HepG2 (cell line): Measurements from ENCODE around the gene CLIP2. TPM values are rescaled to one million over a fixed set of nuclear protein-coding genes. Genes with fewer than 3 reads are reported as not detected.

Experiments used
- ADNP ChIP-seq: sonication (generic); formaldehyde crosslinking; IDR thresholded peaks from 2 replicates; pipeline ENCODE4 v1.4.0; 2020; ENCODE audit warnings: missing genetic modification reagents
- ARNT2 ChIP-seq: sonication (generic); formaldehyde crosslinking; IDR thresholded peaks from 2 replicates; pipeline ENCODE4 v1.8.0; 2022; ENCODE audit warnings: mild to moderate bottlenecking, low read depth, missing genetic modification reagents, moderate library complexity
- CEBPB ChIP-seq: IDR thresholded peaks from 2 replicates; pipeline ENCODE4 v1.6.1; 2011; ENCODE audit warnings: low read depth, low read length, improper control_type of control experiment, borderline replicate concordance
- FOXP1 ChIP-seq, 2 experiments: fragments of 450-650 bp in 1 of 2; IDR thresholded peaks; 2 replicates each; pipeline ENCODE4 v1.6.1; 2017 to 2018; ENCODE audit warnings: antibody characterized with exemption in 1 of 2
- HIVEP1 ChIP-seq: sonication (generic); formaldehyde crosslinking; IDR thresholded peaks from 2 replicates; pipeline ENCODE4 v1.4.0; 2020; ENCODE audit warnings: mild to moderate bottlenecking, missing genetic modification reagents
- KDM5A ChIP-seq: fragments of 200-600 bp; sonication (generic); IDR thresholded peaks from 2 replicates; pipeline ENCODE4 v1.7.0; 2018; ENCODE audit warnings: antibody characterized with exemption, mild to moderate bottlenecking, low read length, borderline replicate concordance
- SP2 ChIP-seq: sonication (generic); formaldehyde crosslinking; IDR thresholded peaks from 2 replicates; pipeline ENCODE4 v1.5.1; 2020; ENCODE audit warnings: mild to moderate bottlenecking, missing genetic modification reagents
- TBP ChIP-seq: sonication (generic); formaldehyde crosslinking; IDR thresholded peaks from 2 replicates; pipeline ENCODE4 v1.5.0; 2020; ENCODE audit warnings: missing genetic modification reagents
- ZFP41 ChIP-seq: sonication (generic); formaldehyde crosslinking; IDR thresholded peaks from 2 replicates; pipeline ENCODE4 v1.4.0; 2020; ENCODE audit warnings: mild to moderate bottlenecking, missing genetic modification reagents, borderline replicate concordance
- ZFY ChIP-seq: sonication (generic); formaldehyde crosslinking; IDR thresholded peaks from 2 replicates; pipeline ENCODE4 v1.4.0; 2020; ENCODE audit warnings: missing genetic modification reagents
- ZMYM3 ChIP-seq: sonication (generic); formaldehyde crosslinking; IDR thresholded peaks from 2 replicates; pipeline ENCODE4 v1.5.1; 2020; ENCODE audit warnings: mild to moderate bottlenecking, missing genetic modification reagents
- ZNF337 ChIP-seq: sonication (generic); formaldehyde crosslinking; IDR thresholded peaks from 2 replicates; pipeline ENCODE4 v1.5.1; 2020; ENCODE audit warnings: missing genetic modification reagents, low read depth, mild to moderate bottlenecking, borderline replicate concordance
- ZNF710 ChIP-seq: sonication (generic); formaldehyde crosslinking; IDR thresholded peaks from 2 replicates; pipeline ENCODE4 v1.5.0; 2020; ENCODE audit warnings: mild to moderate bottlenecking, missing genetic modification reagents, borderline replicate concordance
- polyA plus RNA-seq, 8 experiments: library from polyadenylated mRNA; depleted of rRNA in 3 of 8; stranded (reverse) in 7 of 8; unstranded in 1 of 8; fragments of >200 nt; fragmentation: Illumina TruSeq in 4 of 8; extraction: Trizol in 4 of 8; gene quantifications; 2 replicates each; pipeline versions ENCODE4 v1.2.1 to v1.2.3, GENCODE V29; 2011 to 2016; ENCODE audit warnings: low read depth in 4 of 8, missing spikeins in 1 of 8, mixed read lengths in 1 of 8; ENCODE audit not compliant: insufficient read depth in 1 of 8
- total RNA-seq, 5 experiments: library from RNA; depleted of rRNA; stranded (reverse); fragments of >200 nt; fragmentation: Illumina TruSeq; extraction: Trizol; gene quantifications; 2 replicates each; pipeline ENCODE4 v1.2.3, GENCODE V29; 2016; ENCODE audit warnings: low read depth in 1 of 5
- TF ChIP-seq, protein P1 (sequence below): sonication (generic); formaldehyde crosslinking; IDR thresholded peaks from 2 replicates; pipeline ENCODE4 v1.5.0; 2020; ENCODE audit warnings: mild to moderate bottlenecking, missing genetic modification reagents, borderline replicate concordance

CLIP2 gene
- total and polyA plus RNA-seq, 2 of the 13 experiments (the other 11 are each of a cell fraction or from before 2014, with no cell fraction given), result 6.5 to 17.4 TPM

GRCh38 chr7:74254129-74254857 lies 34.9 kb upstream of the CLIP2 start, which contains the start of gene RFC2 (continued):
- TF ChIP-seq, protein P1, sequence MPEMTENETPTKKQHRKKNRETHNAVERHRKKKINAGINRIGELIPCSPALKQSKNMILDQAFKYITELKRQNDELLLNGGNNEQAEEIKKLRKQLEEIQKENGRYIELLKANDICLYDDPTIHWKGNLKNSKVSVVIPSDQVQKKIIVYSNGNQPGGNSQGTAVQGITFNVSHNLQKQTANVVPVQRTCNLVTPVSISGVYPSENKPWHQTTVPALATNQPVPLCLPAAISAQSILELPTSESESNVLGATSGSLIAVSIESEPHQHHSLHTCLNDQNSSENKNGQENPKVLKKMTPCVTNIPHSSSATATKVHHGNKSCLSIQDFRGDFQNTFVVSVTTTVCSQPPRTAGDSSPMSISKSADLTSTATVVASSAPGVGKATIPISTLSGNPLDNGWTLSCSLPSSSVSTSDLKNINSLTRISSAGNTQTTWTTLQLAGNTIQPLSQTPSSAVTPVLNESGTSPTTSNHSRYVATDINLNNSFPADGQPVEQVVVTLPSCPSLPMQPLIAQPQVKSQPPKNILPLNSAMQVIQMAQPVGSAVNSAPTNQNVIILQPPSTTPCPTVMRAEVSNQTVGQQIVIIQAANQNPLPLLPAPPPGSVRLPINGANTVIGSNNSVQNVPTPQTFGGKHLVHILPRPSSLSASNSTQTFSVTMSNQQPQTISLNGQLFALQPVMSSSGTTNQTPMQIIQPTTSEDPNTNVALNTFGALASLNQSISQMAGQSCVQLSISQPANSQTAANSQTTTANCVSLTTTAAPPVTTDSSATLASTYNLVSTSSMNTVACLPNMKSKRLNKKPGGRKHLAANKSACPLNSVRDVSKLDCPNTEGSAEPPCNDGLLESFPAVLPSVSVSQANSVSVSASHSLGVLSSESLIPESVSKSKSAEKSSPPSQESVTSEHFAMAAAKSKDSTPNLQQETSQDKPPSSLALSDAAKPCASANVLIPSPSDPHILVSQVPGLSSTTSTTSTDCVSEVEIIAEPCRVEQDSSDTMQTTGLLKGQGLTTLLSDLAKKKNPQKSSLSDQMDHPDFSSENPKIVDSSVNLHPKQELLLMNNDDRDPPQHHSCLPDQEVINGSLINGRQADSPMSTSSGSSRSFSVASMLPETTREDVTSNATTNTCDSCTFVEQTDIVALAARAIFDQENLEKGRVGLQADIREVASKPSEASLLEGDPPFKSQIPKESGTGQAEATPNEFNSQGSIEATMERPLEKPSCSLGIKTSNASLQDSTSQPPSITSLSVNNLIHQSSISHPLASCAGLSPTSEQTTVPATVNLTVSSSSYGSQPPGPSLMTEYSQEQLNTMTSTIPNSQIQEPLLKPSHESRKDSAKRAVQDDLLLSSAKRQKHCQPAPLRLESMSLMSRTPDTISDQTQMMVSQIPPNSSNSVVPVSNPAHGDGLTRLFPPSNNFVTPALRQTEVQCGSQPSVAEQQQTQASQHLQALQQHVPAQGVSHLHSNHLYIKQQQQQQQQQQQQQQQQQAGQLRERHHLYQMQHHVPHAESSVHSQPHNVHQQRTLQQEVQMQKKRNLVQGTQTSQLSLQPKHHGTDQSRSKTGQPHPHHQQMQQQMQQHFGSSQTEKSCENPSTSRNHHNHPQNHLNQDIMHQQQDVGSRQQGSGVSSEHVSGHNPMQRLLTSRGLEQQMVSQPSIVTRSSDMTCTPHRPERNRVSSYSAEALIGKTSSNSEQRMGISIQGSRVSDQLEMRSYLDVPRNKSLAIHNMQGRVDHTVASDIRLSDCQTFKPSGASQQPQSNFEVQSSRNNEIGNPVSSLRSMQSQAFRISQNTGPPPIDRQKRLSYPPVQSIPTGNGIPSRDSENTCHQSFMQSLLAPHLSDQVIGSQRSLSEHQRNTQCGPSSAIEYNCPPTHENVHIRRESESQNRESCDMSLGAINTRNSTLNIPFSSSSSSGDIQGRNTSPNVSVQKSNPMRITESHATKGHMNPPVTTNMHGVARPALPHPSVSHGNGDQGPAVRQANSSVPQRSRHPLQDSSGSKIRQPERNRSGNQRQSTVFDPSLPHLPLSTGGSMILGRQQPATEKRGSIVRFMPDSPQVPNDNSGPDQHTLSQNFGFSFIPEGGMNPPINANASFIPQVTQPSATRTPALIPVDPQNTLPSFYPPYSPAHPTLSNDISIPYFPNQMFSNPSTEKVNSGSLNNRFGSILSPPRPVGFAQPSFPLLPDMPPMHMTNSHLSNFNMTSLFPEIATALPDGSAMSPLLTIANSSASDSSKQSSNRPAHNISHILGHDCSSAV (CRISPR knock-in tag), result no peak
- TF ChIP-seq HIVEP1 (peak; percentile 92), ZNF337 (peak; percentile 67; the same call in 1 of the 2 replicates), ZMYM3 (CRISPR knock-in tag) (peak; percentile 75), KDM5A (peak; percentile 78), ZFY (CRISPR knock-in tag) (peak; percentile 93), FOXP1 (IDR thresholded peaks at IDR 0.05) (no peak), FOXP1 (CRISPR knock-in tag; IDR thresholded peaks at IDR 0.05) (no peak), TBP (no peak), SP2 (CRISPR knock-in tag) (peak; percentile 81), ZNF710 (CRISPR knock-in tag) (peak; percentile 43; the same call in 1 of the 2 replicates), CEBPB (no peak), ZFP41 (peak; percentile 42; the same call in 1 of the 2 replicates), ADNP (no peak), ARNT2 (CRISPR knock-in tag) (peak; percentile 96)
